ENCODE data around the gene PRXL2B.

Gene PRXL2B

GRCh38 chr1:2556277-2556677 lies 30.3 kb upstream of the PRXL2B start, which contains the start of gene TNFRSF14:
TNFRSF14 (plus strand) TSS chr1:2556371; CDS start chr1:2556665, 294 bp downstream.
- no peak for TF ChIP-seq CTCF (IDR thresholded peaks at IDR 0.05; ENCODE audit: unreplicated experiment in 3 of 3)
- Mint-ChIP-seq H3K27ac (peak within 1 kb of the TSS; percentile 79 to 93 (median 88)), H3K27me3 (ENCODE audit: low read depth) (peaks cover 11% of the 10 kb centered on the region), H3K9me3 (no peaks in the 10 kb centered on the region), H3K36me3 (ENCODE audit: low read depth) (no peaks in the 10 kb centered on the region), H3K4me1 (peaks cover 7% of the 10 kb centered on the region), H3K4me3 (peak within 1 kb of the TSS; percentile 46 to 80 (median 75))

GRCh38 chr1:2556678-2557481 lies 29.7 kb upstream of the PRXL2B start:
- Mint-ChIP-seq H3K4me1 (peaks cover 7% of the 10 kb centered on the region), H3K4me3 (peak overlapping the region; percentile 46 to 80 (median 75)), H3K27ac (peak overlapping the region; percentile 79 to 93 (median 88)), H3K27me3 (ENCODE audit: low read depth) (peaks cover 11% of the 10 kb centered on the region), H3K36me3 (ENCODE audit: low read depth) (no peaks in the 10 kb centered on the region), H3K9me3 (no peaks in the 10 kb centered on the region)
- no peak for TF ChIP-seq CTCF (IDR thresholded peaks at IDR 0.05; ENCODE audit: unreplicated experiment in 3 of 3)

- no peak overlapping the region for H3K27ac Mint-ChIP-seq
- peaks cover 7% of the 10 kb centered on the region for H3K4me1 Mint-ChIP-seq
- H3K9me3 Mint-ChIP-seq = no peaks in the 10 kb centered on the region
- no peaks in the 10 kb centered on the region for H3K36me3 Mint-ChIP-seq (ENCODE audit: low read depth)
- H3K27me3 Mint-ChIP-seq (ENCODE audit: low read depth) = peaks cover 11% of the 10 kb centered on the region
- no peak overlapping the region for H3K4me3 Mint-ChIP-seq
- no peak for TF ChIP-seq CTCF (IDR thresholded peaks at IDR 0.05; ENCODE audit: unreplicated experiment in 3 of 3)
These were observed 28.8 kb upstream of the PRXL2B start for GRCh38 chr1:2557482-2558400.

GRCh38 chr1:2558420-2558819 lies 28.2 kb upstream of the PRXL2B start:
- H3K4me1 Mint-ChIP-seq = peaks cover 7% of the 10 kb centered on the region
- TF ChIP-seq CTCF (IDR thresholded peaks at IDR 0.05; ENCODE audit: unreplicated experiment in 3 of 3) = no peak
- H3K36me3 Mint-ChIP-seq (ENCODE audit: low read depth) = no peaks in the 10 kb centered on the region
- H3K9me3 Mint-ChIP-seq = no peaks in the 10 kb centered on the region
- no peak overlapping the region for H3K4me3 Mint-ChIP-seq
- no peak overlapping the region for H3K27ac Mint-ChIP-seq
- H3K27me3 Mint-ChIP-seq (ENCODE audit: low read depth) = peaks cover 11% of the 10 kb centered on the region

- Mint-ChIP-seq H3K9me3 (no peaks in the 10 kb centered on the region), H3K27ac (no peak overlapping the region), H3K27me3 (ENCODE audit: low read depth) (peaks cover 11% of the 10 kb centered on the region), H3K36me3 (ENCODE audit: low read depth) (no peaks in the 10 kb centered on the region), H3K4me3 (no peak overlapping the region), H3K4me1 (peaks cover 7% of the 10 kb centered on the region)
- no peak for TF ChIP-seq CTCF (IDR thresholded peaks at IDR 0.05; ENCODE audit: unreplicated experiment in 3 of 3)
These were observed 27.7 kb upstream of the PRXL2B start for GRCh38 chr1:2558861-2559260.

Data from nephron (organoid).